K562 (cell line): Measurements from ENCODE around the gene EYA2. TPM values are rescaled to one million over a fixed set of nuclear protein-coding genes. Genes with fewer than 3 reads are reported as not detected.

Experiments
- ATAC-seq: fragments of 200-7000 bp; cut with Tn5 transposase; 3 replicates; pipeline ENCODE4 v1.9.1; 2020; ENCODE audit warnings: moderate library complexity
- BruUV-seq: library from RNA; stranded (reverse); fragments of 400-500 nt; replicated peaks from 2 replicates; lab custom pipeline; 2021; lab: Mats Ljungman, UMichigan
- CTCF ChIA-PET: fragments of 300-600 bp; formaldehyde crosslinking; extraction: SDS; loops from one replicate; lab custom pipeline; 2021; ENCODE audit warnings: low intra/inter-chr PET ratio; lab: Yijun Ruan, JAX
- POLR2A ChIA-PET: fragments of 300-600, 350-650 bp; sonication (Branson Sonifier 250); formaldehyde crosslinking; extraction: SDS; loops from one replicate; lab custom pipeline; 2021; ENCODE audit warnings: antibody characterized with exemption, inconsistent platforms; lab: Yijun Ruan, JAX
- DNase-seq, 4 experiments: peaks; one replicate each; pipeline versions ENCODE4 v3.0.0 to v3.0.0-alpha.2; 2011 to 2018; ENCODE audit warnings: low spot score in 3 of 4, mixed read lengths in 3 of 4; ENCODE audit errors: extremely low read depth in 1 of 4
- FAIRE-seq: peaks from 2 replicates; lab custom pipeline; 2011; peaks lifted over from hg19 to GRCh38; lab: Jason Lieb, UNC
- H2AFZ ChIP-seq: 2 replicates; pipeline ENCODE4 v1.6.0; 2011; ENCODE audit warnings: low read depth, low read length, control low read depth, inconsistent platforms
- H3K27ac ChIP-seq: fragments of 200-600 bp; 3 replicates; pipeline ENCODE4 v1.8.0; 2011; ENCODE audit warnings: low read depth, mild to moderate bottlenecking, control low read depth, inconsistent platforms, low read length, moderate library complexity, mixed read lengths; ENCODE audit errors: extremely low read depth
- H3K27me3 ChIP-seq, 2 experiments: fragments of 300-600 bp in 1 of 2; 2 replicates in 1 of 2; 3 replicates in 1 of 2; pipeline versions ENCODE4 v1.6.0 to v1.8.0; 2011; ENCODE audit warnings: inconsistent platforms in 2 of 2, low read length in 2 of 2, mild to moderate bottlenecking in 1 of 2, mixed read lengths in 1 of 2, moderate library complexity in 1 of 2; ENCODE audit not compliant: control insufficient read depth in 2 of 2, insufficient read depth in 2 of 2
- H3K36me3 ChIP-seq: fragments of 300-600 bp; 3 replicates; pipeline ENCODE4 v1.8.0; 2011; ENCODE audit warnings: mild to moderate bottlenecking, low read length, inconsistent platforms; ENCODE audit not compliant: control insufficient read depth, insufficient read depth
- H3K4me1 ChIP-seq, 2 experiments: fragments of 200-600 bp in 1 of 2; replicated peaks in 1 of 2; 2 replicates in 1 of 2; 3 replicates in 1 of 2; pipeline versions ENCODE4 v1.5.1 to v1.8.0; 2011; ENCODE audit warnings: inconsistent platforms in 2 of 2, low read length in 2 of 2, mild to moderate bottlenecking in 1 of 2, mixed read lengths in 1 of 2, moderate library complexity in 1 of 2; ENCODE audit not compliant: control insufficient read depth in 2 of 2, insufficient read depth in 2 of 2
- H3K4me2 ChIP-seq: 2 replicates; pipeline ENCODE4 v1.6.1; 2011; ENCODE audit warnings: low read length, control low read depth, inconsistent platforms, mixed read lengths; ENCODE audit not compliant: insufficient read depth
- H3K4me3 ChIP-seq: fragments of 200-600 bp; sonication (generic), shearing (Covaris generic); 2 replicates; pipeline ENCODE4 v1.5.1; 2016; ENCODE audit warnings: control low read depth, inconsistent platforms
- H3K79me2 ChIP-seq: fragments of 200-600 bp; 3 replicates; pipeline ENCODE4 v1.8.0; 2011; ENCODE audit warnings: low read length, inconsistent platforms; ENCODE audit not compliant: control insufficient read depth, insufficient read depth
- H3K9ac ChIP-seq, 2 experiments: 2 replicates each; pipeline versions ENCODE4 v1.6.0 to v1.6.1; 2011; ENCODE audit warnings: low read depth in 2 of 2, low read length in 2 of 2, control low read depth in 1 of 2, inconsistent platforms in 1 of 2, mild to moderate bottlenecking in 1 of 2, mixed read lengths in 1 of 2; ENCODE audit not compliant: insufficient read depth in 1 of 2
- H3K9me1 ChIP-seq: one replicate; pipeline ENCODE4 v1.6.0; 2011; ENCODE audit warnings: inconsistent platforms, mild to moderate bottlenecking, low read length, moderate library complexity; ENCODE audit not compliant: control insufficient read depth, insufficient read depth
- H3K9me3 ChIP-seq: replicated peaks from 2 replicates; pipeline ENCODE4 v1.5.1; 2011; ENCODE audit warnings: low read depth, low read length, inconsistent platforms; ENCODE audit not compliant: control insufficient read depth, insufficient read depth
- H4K20me1 ChIP-seq: replicated peaks from 2 replicates; pipeline ENCODE4 v1.6.1; 2011; ENCODE audit warnings: low read length, inconsistent platforms, mixed read lengths; ENCODE audit not compliant: control insufficient read depth, insufficient read depth
- LARP7 ChIP-seq: fragments of 450-650 bp; IDR thresholded peaks from 2 replicates; pipeline ENCODE4 v1.6.1; 2016
- PHF21A ChIP-seq: fragments of 450-650 bp; IDR thresholded peaks from 2 replicates; pipeline ENCODE4 v1.6.1; 2017; ENCODE audit warnings: low read depth, borderline replicate concordance
- RERE ChIP-seq: sonication (generic); formaldehyde crosslinking; IDR thresholded peaks from 2 replicates; pipeline ENCODE4 v1.8.0; 2023; ENCODE audit warnings: missing genetic modification reagents, mild to moderate bottlenecking, borderline replicate concordance
- SMARCB1 ChIP-seq: IDR thresholded peaks from 2 replicates; pipeline ENCODE4 v1.6.1; 2011; ENCODE audit warnings: improper control_type of control experiment, low read depth; ENCODE audit not compliant: insufficient read length
- SRF ChIP-seq, 2 experiments: fragments of 250-450, 450-650 bp in 1 of 2; sonication (Bioruptor Pico) in 1 of 2; sonication (generic) in 1 of 2; formaldehyde crosslinking; IDR thresholded peaks; 2 replicates each; pipeline versions ENCODE4 v1.5.0 to v1.5.1; 2020 to 2022; ENCODE audit warnings: mild to moderate bottlenecking in 1 of 2, missing genetic modification reagents in 1 of 2
- ZBTB7A ChIP-seq: IDR thresholded peaks from 2 replicates; pipeline ENCODE4 v1.6.1; 2011; ENCODE audit warnings: low read depth, mild to moderate bottlenecking, low read length, moderate library complexity, borderline replicate concordance; ENCODE audit not compliant: control insufficient read depth
- ZNF121 ChIP-seq: sonication (generic); formaldehyde crosslinking; conservative IDR thresholded peaks from 2 replicates; pipeline ENCODE4 v1.8.0; 2022; ENCODE audit warnings: missing genetic modification reagents
- ZNF551 ChIP-seq: fragments of 250-450 bp; sonication (Bioruptor Pico); IDR thresholded peaks from 2 replicates; pipeline ENCODE4 v1.5.0; 2021; ENCODE audit warnings: mild to moderate bottlenecking, moderate library complexity
- ZNF699 ChIP-seq: fragments of 250-450 bp; sonication (Bioruptor Pico); IDR thresholded peaks from 2 replicates; pipeline ENCODE4 v1.8.0; 2021; ENCODE audit warnings: mild to moderate bottlenecking, moderate library complexity; ENCODE audit not compliant: insufficient replicate concordance
- in situ Hi-C: fragments of 300-500 bp; cut with MboI; formaldehyde crosslinking; loops from 4 replicates; pipeline ENCODE4 v1.15.0; 2018; ENCODE audit warnings: inconsistent platforms, mixed read lengths
- intact Hi-C: fragments of 100-400 bp; cut with micrococcal nuclease; formaldehyde crosslinking; loops from 2 replicates; pipeline ENCODE4 v1.14.2; 2022
- polyA plus RNA-seq, 8 experiments: library from polyadenylated mRNA; depleted of rRNA in 4 of 8; stranded (reverse) in 5 of 8; unstranded in 3 of 8; fragments of >200 nt; fragmentation: Nextera tagmentation in 2 of 8; fragmentation: Illumina TruSeq in 1 of 8; extraction: Ambion mirVana in 2 of 8; extraction: Trizol in 1 of 8; gene quantifications; 2 replicates each; pipeline versions ENCODE4 v1.2.1 to v1.2.3, GENCODE V29; 2011 to 2014; ENCODE audit warnings: inconsistent platforms in 1 of 8, missing spikeins in 1 of 8
- total RNA-seq, 7 experiments: library from RNA; depleted of rRNA in 6 of 7; stranded (reverse); fragments of >200 nt in 6 of 7; fragmentation: Illumina TruSeq in 2 of 7; extraction: Trizol in 2 of 7; gene quantifications; 2 replicates each; pipeline versions ENCODE4 v1.2.1 to v1.2.3, GENCODE V29; 2011 to 2021; ENCODE audit warnings: low replicate concordance in 1 of 7
- TF ChIP-seq, protein P1 (sequence below): sonication (generic); formaldehyde crosslinking; IDR thresholded peaks from 2 replicates; pipeline ENCODE4 v1.8.0; 2022; ENCODE audit warnings: mild to moderate bottlenecking, missing genetic modification reagents, borderline replicate concordance
- TF ChIP-seq, protein P2 (sequence below), 3 experiments: fragments of 200-800 bp in 1 of 3; fragments of 250-450 bp in 1 of 3; fragments of 450-650 bp in 1 of 3; sonication (Bioruptor Pico) in 1 of 3; sonication (Bioruptor generic) in 1 of 3; formaldehyde crosslinking in 1 of 3; IDR thresholded peaks; 2 replicates each; pipeline versions ENCODE4 v1.6.1 to v1.8.0; 2016 to 2022; ENCODE audit warnings: mild to moderate bottlenecking in 2 of 3, missing genetic modification characterization in 2 of 3, missing compliant biosample characterization in 1 of 3, moderate library complexity in 1 of 3

Gene EYA2
- total and polyA plus RNA-seq, 9 of the 15 experiments (the other 6 are each of a cell fraction or from before 2014, with no cell fraction given), result 0.03 TPM; not detected in 8

- H3K4me1 ChIP-seq, result no peaks in the 10 kb centered on the region
- no peak overlapping the region for H3K9ac ChIP-seq
- H3K79me2 ChIP-seq, result no peaks in the 10 kb centered on the region
- in situ Hi-C loops, result no loop called here
- no peaks in the 10 kb centered on the region for H3K36me3 ChIP-seq
- FAIRE-seq, result no peak
- no peak overlapping the region for H3K4me2 ChIP-seq
- H3K27me3 ChIP-seq, result peaks cover 7 to 20% of the 10 kb centered on the region in 2 experiments; a peak in 3 of 5 replicates
- H3K9me1 ChIP-seq, result no peaks in the 10 kb centered on the region
- ATAC-seq, result no peak
- POLR2A ChIA-PET, result no interaction called here
- no peaks in the 10 kb centered on the region for H4K20me1 ChIP-seq
- no TSS peak for BruUV-seq
- H3K4me3 ChIP-seq, result no peak overlapping the region
- no peak for DNase-seq
- no peak overlapping the region for H2AFZ ChIP-seq
- CTCF ChIA-PET, result no interaction called here
- intact Hi-C loops, result no loop called here
- no peak overlapping the region for H3K27ac ChIP-seq
- H3K9me3 ChIP-seq, result no peaks in the 10 kb centered on the region
- TF ChIP-seq ZNF121 (no peak), SMARCB1 (no peak), SRF (CRISPR knock-in tag; IDR thresholded peaks at IDR 0.05) (no peak), LARP7 (no peak), ZNF551 (no peak), PHF21A (no peak), ZNF699 (CRISPR knock-in tag) (no peak), ZBTB7A (no peak), RERE (no peak)
- TF ChIP-seq, protein P1, sequence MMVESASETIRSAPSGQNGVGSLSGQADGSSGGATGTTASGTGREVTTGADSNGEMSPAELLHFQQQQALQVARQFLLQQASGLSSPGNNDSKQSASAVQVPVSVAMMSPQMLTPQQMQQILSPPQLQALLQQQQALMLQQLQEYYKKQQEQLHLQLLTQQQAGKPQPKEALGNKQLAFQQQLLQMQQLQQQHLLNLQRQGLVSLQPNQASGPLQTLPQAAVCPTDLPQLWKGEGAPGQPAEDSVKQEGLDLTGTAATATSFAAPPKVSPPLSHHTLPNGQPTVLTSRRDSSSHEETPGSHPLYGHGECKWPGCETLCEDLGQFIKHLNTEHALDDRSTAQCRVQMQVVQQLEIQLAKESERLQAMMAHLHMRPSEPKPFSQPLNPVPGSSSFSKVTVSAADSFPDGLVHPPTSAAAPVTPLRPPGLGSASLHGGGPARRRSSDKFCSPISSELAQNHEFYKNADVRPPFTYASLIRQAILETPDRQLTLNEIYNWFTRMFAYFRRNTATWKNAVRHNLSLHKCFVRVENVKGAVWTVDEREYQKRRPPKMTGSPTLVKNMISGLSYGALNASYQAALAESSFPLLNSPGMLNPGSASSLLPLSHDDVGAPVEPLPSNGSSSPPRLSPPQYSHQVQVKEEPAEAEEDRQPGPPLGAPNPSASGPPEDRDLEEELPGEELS (CRISPR knock-in tag), result no peak
- TF ChIP-seq, protein P2, sequence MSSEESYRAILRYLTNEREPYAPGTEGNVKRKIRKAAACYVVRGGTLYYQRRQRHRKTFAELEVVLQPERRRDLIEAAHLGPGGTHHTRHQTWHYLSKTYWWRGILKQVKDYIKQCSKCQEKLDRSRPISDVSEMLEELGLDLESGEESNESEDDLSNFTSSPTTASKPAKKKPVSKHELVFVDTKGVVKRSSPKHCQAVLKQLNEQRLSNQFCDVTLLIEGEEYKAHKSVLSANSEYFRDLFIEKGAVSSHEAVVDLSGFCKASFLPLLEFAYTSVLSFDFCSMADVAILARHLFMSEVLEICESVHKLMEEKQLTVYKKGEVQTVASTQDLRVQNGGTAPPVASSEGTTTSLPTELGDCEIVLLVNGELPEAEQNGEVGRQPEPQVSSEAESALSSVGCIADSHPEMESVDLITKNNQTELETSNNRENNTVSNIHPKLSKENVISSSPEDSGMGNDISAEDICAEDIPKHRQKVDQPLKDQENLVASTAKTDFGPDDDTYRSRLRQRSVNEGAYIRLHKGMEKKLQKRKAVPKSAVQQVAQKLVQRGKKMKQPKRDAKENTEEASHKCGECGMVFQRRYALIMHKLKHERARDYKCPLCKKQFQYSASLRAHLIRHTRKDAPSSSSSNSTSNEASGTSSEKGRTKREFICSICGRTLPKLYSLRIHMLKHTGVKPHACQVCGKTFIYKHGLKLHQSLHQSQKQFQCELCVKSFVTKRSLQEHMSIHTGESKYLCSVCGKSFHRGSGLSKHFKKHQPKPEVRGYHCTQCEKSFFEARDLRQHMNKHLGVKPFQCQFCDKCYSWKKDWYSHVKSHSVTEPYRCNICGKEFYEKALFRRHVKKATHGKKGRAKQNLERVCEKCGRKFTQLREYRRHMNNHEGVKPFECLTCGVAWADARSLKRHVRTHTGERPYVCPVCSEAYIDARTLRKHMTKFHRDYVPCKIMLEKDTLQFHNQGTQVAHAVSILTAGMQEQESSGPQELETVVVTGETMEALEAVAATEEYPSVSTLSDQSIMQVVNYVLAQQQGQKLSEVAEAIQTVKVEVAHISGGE (CRISPR knock-in tag; IDR thresholded peaks at IDR 0.05), result no peak
Observed at GRCh38 chr20:46890682-46891081, 4.0 kb upstream of the EYA2 start.
